ENCODE results near the gene SPATA17. TPM values are rescaled to one million over a fixed set of nuclear protein-coding genes. Genes with fewer than 3 reads are reported as not detected.
"Not testable (repeated sequence)": the region's sequence is repeated elsewhere in the genome, so short reads cannot be mapped to it uniquely, and the experiment has no call there.

The SPATA17 gene, protein sequence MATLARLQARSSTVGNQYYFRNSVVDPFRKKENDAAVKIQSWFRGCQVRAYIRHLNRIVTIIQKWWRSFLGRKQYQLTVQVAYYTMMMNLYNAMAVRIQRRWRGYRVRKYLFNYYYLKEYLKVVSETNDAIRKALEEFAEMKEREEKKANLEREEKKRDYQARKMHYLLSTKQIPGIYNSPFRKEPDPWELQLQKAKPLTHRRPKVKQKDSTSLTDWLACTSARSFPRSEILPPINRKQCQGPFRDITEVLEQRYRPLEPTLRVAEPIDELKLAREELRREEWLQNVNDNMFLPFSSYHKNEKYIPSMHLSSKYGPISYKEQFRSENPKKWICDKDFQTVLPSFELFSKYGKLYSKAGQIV
- total RNA-seq (2014; rRNA removed; shearing (Covaris generic)): 0.93 and 2.5 TPM in 2 replicates
- 1.7 and 2.3 TPM in 2 replicates for polyA plus RNA-seq (2015; cell fraction: cytosol; rRNA removed)
- 2.0 and 2.5 TPM in 2 replicates for polyA plus RNA-seq (2015; cell fraction: nucleus; rRNA removed)

DNA sequence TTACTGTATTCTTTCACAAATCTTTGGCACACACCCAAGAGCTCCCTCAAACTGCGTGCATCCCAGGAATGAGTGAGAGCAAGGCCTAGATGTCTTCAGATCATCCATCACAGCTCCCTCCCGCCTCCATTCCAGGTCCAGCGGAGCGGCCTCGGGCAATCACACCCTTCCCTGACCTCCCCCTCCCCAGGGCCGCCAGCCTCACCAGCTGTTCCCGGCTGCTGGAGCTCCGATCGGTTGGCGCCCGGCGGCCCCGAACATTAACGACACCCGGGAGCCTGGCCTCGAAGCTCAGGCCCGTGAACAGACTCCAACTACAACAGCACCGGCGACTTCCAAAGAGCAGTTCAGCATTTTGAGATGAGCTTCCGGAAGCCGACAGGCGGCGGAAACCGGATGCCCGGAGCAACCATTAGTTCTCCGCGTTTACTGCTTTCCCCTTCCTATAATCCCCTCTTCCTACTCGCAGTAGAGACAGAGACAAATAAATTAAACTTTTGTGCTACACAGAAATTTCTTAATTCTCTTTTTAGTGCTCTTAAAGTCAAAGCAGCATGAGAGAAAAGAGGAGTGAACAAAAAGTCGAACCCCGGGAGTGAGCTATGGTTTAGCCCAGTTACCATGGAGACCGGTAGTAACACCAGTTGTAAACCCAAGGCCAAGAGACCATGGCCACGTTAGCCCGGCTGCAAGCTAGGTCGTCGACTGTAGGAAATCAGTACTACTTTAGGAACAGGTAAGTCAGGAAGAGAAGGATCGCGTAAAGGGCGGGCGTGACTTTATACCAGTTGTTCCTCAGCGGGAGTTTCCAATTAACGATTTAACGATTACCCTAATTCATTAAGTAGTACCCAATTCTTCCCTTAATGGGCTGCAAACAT is at the start of gene SPATA17, which contains the start of gene GPATCH2:
Gene SPATA17 (plus strand): TSS at position 634 of the 881 bp plus-strand sequence. CDS start 35 bp downstream, at position 669.
Gene GPATCH2 (minus strand): TSS at position 380 of the 881 bp plus-strand sequence. CDS start 119 bp downstream, at position 261.
- peak; percentile 80 for DNase-seq (ENCODE audit: low read depth)

DNA sequence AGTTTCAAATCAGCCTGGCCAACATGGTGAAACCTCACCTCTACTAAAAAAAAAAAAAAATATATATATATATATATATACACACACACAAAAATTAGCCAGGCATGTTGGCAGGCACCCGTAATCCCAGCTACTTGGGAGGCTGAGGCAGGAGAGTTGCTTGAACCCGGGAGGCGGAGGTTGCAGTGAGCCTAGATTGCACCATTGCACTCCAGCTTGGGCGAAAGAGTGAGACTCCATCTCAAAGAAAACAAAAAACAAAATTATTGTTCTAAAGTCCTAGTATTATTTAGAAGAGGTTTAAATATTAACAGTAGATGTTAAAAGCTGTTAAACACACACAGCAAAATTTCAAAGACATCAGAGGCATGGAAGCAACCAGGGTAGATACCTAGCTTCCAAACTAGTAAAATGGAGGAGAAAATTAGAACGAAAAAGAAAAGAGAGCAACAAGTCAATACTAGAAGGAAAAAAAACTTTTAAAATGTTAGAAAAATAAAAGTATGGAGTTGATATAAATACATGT is 46.8 kb upstream of the SPATA17 start:
- not testable (repeated sequence) for DNase-seq (ENCODE audit: low read depth)

DNA sequence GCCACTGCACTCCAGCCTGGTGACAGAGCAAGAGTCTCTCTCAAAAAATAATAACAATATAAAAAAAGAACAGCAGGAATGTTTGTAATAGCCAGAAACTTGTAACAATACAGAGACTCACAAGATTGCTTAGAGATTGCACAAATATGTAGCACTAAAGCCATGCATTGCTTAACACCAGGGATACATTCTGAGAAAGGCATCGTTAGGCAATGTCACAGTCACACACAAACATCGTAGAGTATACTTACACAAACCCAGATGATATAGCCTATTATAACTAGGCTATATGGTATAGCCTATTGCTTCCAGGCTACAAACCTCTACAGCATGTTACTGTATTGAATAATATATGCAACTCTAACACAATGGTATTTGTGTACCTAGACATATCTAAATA is 45.6 kb upstream of the SPATA17 start:
- DNase-seq (ENCODE audit: low read depth): no peak

DNA sequence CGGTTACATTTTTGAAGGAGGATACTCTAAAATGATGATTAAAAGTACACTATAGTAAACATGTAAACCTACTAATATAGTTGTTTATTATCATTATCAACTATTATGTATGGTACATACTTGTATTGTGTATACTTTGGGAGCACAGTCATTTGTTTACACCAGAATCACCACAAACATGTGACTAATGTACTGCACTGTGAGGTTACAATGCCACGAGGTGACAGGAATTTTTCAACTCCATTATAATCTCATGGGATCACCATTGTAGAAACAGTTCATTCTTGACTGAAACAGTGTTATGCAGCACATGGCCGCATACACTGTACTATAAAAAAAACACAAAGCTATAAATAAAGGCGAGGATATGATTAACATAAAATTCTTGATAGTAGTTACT is 44.6 kb upstream of the SPATA17 start:
- no peak for DNase-seq (ENCODE audit: low read depth)

DNA sequence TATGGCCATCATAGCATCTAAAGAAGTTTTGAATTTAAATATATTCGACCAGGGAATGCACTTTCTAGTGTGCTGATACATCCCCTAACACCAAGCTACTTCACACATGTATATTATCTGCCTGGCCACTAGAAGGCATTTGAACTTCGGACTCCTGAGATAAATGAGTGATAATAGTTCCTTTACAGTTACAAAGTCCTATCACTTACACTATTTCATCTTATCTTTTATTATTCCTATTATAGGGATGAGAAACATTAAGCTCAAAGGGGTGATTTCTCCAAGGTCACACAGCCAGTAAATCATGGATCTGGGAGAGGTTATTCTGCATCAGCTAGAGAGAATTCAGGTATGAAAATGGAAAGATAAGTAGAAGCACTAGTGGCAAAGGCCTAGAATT is 40.5 kb upstream of the SPATA17 start:
- DNase-seq (ENCODE audit: low read depth): no peak

DNA sequence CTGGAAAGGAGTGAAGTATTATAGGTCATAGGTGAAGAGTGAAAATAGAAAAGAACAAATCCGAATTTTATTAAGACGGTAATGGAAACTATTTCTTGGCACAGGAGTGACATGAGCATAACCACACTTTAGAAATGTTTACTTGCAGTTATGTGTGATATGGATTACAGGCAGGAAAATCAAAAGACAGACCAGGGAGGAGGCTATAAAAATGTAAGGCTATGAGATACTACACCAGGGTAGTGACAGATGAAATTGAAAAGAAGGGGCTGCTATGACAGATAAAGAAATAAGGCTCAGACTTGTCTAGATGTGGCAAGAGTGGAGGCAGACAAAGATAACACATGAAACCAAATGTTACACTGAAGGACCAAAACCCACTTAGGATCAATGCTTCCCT is 32.0 kb upstream of the SPATA17 start:
- no peak for DNase-seq (ENCODE audit: low read depth)

DNA sequence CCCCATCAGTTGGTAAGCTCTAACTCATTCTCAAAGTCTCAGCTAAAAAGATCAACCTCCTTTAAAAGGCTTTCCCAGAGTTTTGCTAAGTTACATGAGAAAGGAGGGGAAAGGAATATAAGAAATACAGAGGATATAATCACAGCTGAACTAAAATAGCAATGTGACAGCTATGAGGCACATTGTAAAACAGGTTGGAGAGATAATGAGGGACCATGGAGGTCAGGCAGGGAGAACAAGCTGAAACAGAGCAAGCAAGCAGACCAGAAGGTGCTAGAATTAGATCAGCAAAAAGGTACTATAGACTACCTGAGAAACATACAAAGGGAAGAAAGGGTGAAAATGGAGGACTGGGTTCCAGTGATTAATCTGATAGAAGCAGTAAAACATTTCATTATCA is 28.8 kb upstream of the SPATA17 start:
- DNase-seq (ENCODE audit: low read depth): no peak

DNA sequence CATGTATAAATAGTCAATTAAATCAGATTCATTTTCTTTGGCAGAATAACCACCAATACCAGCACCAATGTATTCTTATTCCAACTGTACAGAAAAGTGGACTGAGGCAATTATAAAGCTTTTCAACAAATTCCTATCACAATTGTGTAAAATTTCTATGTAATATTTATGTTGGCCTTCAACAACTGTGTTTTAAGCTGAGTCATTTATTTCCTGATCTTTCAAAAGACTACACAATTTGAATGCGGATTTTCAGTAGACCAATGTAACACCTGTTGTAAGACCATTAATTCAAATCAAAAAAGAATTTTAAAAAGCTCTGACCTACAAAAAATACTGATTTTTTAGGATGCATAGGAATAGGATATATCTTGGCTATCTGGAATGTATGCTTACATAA is 25.8 kb upstream of the SPATA17 start:
- DNase-seq (ENCODE audit: low read depth): no peak

DNA sequence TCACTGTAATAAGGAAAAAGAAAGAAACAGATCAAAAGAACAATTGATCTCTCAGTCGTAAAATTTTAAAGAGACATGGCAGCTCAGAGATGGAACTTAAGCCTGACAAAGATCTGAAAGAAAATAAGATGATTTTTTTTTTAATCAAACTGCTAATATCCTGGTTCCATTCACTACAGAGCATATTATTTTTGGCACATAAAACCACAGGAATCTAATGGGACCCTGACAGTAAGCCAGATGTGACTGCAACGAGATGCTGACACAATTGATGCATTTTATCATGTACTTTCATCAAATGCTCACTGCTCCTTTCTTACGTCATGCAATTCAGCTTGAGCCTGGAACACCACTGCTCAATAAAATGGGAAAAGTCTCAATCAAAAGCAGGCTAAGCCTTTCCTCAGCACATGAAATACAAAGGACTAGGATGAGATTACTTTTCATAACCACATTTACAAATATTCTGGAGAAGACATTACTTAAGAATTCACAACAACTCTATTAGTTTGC is 16.9 kb upstream of the SPATA17 start:
- no peak for DNase-seq (ENCODE audit: low read depth)

DNA sequence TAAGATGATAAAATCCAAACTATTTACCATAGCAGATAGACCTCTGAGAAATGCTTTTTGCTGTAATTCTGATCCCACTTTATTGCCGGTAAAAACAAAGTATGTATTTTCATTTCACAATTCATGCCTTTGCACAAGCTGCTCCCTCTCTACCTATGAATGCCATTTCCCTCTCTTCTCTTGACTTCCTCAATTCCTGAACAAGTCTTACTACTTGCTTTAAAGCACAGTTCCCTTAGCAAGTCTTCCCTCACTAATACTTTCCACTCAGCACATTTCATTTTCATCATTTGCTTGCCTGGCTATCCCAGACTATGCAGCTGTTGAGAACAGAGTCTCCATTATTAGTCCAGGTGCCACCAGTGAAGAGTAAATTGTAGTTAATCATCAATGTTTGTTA is 14.0 kb upstream of the SPATA17 start:
- no peak for DNase-seq (ENCODE audit: low read depth)

DNA sequence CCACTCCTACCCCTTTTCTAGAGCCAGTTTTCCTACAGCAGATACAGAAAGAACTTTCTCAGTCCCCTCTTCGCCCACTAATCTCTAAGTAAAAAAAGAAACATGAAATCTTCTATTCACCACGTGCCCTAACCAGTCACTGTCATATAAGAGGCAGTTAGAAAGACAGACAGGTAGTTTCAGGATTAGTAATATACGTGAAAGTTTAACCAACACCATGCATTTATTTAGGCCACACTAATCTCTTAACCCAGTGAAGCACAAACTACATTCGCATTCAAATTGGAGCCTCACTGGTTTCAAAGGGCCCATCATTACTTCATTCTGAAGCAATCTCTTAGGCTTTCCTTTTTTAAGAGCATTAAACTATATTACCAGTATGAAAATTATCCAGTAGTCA is 10.3 kb upstream of the SPATA17 start:
- DNase-seq (ENCODE audit: low read depth): no peak

DNA sequence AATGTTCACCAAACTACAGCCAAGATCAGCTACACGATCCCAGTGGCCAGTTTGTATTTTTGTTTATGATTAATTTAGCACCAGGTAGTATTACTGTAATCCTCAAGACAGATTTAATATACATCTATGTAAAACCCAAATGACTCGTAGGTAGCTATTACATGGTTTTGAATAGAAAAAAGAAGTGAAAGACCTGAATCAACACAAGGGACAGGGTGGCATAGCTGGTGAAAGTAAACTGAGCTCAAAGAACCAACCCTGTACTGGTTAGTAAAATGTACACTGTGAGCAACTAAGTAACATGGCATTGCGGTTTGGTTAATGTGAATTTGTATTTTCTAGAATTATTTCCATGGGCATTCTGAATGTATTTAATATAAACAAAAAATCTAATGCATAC is 9.1 kb upstream of the SPATA17 start:
- DNase-seq (ENCODE audit: low read depth): no peak

DNA sequence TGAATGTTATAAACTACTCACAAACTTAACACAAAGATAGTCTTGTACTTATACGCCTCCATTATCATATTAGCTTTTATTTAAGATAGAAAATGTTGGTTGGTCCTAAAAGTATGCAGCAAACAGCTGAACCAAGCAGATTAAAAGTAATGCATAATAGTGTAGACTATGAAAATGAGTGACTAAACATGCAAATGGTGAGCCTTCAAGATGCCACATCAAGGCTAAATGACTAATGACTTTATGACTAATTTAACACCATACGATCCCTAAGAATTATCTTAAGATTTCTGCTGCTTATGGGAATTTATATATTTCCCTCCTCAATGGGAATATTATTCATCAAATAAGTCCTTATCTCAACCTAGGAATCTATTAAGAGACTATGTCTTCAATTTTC is 4.8 kb upstream of the SPATA17 start:
- no peak for DNase-seq (ENCODE audit: low read depth)

DNA sequence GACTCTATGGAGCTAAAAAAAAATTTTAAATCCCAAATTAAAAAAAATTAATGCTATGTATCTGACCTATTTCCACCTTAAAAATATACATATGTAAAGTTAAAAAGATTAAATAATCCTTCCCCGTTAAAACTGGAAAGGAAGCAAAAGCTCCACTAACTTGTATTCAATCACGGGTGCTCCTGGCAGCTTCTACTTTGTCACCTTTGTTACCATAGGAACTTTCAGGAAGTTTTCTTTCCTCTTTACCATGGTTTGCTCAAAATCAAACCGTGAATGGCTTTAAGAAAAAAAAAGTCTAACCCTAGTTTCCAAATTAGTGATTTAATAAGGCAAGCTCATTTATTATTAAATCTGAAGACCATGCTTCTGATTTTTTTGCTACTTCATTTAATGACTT is 3.7 kb upstream of the SPATA17 start:
- DNase-seq (ENCODE audit: low read depth): no peak

DNA sequence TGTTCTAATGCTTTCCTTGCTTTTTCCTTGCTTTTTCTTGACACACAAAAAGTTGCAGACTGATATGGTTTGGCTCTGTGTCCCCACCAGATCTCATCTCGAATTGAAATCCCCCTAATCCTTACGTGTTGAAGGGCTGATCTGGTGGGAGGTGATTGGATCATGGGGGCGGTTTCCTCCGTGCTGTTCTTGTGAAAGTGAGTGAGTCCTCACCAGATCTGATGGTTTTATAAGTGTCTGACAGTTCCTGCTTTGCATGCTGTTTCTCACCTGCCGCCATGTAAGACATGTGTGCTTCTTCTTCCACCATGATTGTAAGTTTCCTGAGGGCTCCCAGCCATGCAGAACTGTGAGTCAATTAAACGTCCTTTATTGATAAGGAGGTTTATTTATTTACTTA is 11.3 kb downstream of the SPATA17 start:
- no peak for DNase-seq (ENCODE audit: low read depth)

DNA sequence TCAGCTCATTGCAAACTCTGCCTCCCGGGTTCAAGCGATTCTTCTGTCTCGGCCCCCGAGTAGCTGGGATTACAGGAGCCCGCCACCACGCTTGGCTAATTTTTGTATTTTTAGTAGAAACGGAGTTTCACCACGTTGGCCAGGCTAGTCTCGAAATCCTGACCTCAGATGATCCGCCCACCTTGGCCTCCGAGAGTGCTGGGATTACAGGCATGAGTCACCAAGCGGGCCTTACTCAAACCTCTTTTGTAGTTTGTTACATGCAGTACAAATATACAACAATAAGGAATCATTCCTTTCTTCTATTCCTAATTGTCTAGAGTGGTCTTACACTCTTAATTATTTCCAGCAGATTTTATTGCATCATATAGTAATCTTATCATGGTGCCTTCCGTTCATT is 16.6 kb downstream of the SPATA17 start:
- peak; percentile 23 for DNase-seq (ENCODE audit: low read depth)

DNA sequence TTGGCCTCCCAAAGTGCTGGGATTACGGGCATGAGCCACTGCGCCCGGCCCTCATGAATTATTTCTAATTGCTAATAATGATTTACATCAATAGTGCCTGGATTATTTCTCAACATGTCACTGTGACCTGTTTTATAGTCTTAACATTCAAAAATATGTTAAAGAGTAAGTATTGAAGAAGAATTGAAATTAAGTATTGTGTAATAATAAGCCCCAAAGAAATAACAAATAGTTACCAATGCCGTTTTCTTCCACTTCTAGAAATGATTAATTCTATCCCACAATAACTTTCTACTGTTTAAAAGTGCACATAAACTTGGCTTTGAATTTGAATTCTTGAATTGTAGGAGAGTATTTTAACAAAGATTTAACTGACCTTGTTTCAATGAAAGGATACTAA is 19.5 kb downstream of the SPATA17 start:
- no peak for DNase-seq (ENCODE audit: low read depth)

DNA sequence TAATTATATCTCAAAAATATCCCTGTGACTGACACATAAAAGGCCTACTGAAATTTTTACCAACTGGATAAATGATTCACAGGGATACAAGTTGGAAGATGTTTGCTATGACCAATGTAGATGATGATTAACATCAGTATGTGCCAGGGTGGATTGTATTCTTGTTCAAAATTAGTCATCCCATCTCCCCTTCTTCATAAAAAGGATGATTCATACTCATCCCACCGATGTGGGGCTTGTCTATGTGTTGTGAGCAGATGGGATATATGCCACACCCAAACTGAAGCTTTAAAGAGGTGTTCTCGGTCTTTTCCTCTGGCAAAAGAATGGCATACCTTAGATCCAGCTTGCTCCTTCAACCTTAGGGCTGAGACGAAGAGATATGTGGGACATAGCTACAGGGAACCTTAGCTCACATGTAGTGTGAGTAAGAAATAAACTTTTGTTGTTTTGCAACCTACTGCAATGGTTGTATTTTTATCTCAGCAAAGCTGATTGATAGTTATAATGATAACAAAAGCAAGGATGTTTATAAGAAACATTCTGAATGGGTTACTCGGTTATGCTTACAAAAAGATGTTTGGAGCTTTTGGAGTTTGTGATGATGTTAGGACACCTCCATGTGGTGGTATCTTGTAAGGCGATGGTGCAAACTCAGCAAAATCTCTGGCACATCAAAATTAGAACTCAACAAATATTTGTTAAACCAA is 29.4 kb downstream of the SPATA17 start:
- peak; percentile 98 for DNase-seq (ENCODE audit: low read depth)

DNA sequence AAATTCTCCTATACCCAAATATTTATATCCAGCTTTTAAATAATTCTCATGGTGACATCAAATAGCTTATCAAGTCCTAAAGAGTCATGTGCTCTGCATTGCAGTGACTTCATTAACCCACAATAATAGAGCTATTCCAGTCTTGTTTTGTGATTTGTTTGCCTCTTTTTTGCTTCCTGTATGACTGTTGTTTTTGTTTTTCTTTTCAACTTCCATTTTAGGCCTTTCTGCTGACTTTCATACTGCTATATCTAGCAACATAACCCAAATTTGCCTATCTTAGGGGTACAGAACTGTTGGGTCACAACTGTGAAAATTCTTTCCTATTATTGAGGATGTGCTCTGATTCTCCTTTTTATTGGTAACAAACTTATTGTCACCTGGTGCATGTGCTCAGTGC is 30.3 kb downstream of the SPATA17 start:
- no peak for DNase-seq (ENCODE audit: low read depth)

DNA sequence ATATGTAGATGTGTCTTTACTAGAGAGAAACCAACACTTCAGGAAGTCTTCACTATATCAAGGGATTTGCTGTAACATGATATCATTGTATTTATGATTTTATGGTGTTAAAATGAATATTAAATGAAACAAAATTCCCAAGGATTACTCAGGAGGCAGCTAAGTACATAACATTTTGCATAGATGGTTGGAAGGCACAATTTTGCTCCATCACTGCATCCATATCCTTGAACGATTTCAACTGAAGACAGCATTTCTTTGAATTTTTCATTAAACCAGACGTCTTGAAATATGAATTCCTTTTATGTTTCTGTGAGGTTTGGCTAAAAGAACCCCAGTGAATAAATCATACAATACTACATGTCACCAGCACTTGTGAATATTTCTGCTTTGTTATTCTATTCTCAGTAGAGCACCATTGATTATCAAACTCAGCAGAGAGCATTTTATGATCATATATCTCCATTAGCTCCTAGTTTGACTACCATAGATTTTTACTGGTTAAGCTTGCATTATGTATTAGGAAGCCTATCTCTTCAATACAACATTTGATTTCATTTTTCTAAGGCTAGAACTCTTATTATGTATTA is 37.3 kb downstream of the SPATA17 start:
- DNase-seq (ENCODE audit: low read depth): no peak

DNA sequence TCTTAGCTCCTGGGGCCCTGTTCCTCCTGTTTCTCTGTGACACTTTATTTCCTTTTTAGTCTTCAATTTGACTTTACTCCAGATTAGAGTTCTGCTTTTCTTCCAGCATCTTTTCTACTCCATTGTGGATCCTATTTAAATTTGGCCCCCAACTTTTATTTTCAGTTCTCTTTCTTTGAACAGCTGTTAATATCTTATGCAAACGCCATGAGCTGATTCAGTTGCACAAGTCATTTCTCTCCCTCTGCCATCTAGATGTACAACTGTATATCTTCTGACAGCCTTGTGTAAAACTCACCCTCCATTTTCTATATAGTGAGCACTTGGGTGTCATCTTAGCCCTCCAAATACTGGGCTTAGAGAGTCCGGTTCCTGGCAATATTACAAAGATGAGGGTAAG is 42.2 kb downstream of the SPATA17 start:
- DNase-seq (ENCODE audit: low read depth): no peak

Data from HT1080 (cell line).